Measurements from ENCODE around the gene CD200R1. TPM values are rescaled to one million over a fixed set of nuclear protein-coding genes. Genes with fewer than 3 reads are reported as not detected.

Gene CD200R1
- total RNA-seq, 1 experiment from 2014 or later, result not detected

DNA sequence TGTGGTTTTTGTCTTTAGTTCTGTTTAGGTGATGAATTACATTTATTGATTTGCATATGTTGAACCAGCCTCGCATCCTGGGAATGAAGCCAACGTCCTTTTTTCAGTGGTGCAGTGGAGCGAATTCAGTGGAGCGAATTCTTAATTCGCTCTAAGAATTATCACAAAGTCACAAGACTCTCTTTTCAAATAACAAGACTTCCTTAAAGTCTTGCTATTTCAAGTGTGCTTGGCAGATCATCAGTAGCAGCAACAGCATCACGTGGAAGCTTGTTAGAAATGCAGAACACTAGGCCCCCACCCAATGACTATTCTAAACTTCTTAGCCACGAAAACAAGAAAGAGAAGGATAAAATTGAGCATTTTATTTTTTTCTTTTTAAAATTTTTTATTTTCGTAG lies 70.1 kb downstream of the CD200R1 start:
- no peaks in the 10 kb centered on the region for H4K20me1 ChIP-seq (ENCODE audit: insufficient read depth)
- ChIA-PET POLR2A (no interaction called here), CTCF (no interaction called here), RAD21 (ENCODE audit: low non-redundant PET in 1 of 2, low total read pairs in 2 of 2, uncharacterized antibody in 2 of 2, unreplicated experiment in 2 of 2) (no interaction called here)
- H3K4me2 ChIP-seq (ENCODE audit: low read length), result no peak overlapping the region
- DNase-seq (ENCODE audit: low read depth, low spot score) (no peak), ATAC-seq (no peak)
- H3K9ac ChIP-seq (ENCODE audit: low read length), result no peak overlapping the region
- no peaks in the 10 kb centered on the region for H3K79me2 ChIP-seq (ENCODE audit: insufficient read depth, low read length)
- no peaks in the 10 kb centered on the region for H3K27me3 ChIP-seq (ENCODE audit: insufficient read depth, low read length)
- BruUV-seq (replicated peaks), result no TSS peak
- H3K9me3 ChIP-seq (ENCODE audit: control insufficient read depth in 1 of 2, insufficient read depth in 1 of 2, low read depth in 1 of 2, low read length in 2 of 2), result no peaks in the 10 kb centered on the region
- H2AFZ ChIP-seq (ENCODE audit: low read depth, low read length, poor library complexity, severe bottlenecking), result no peak overlapping the region
- TF ChIP-seq, protein P1, sequence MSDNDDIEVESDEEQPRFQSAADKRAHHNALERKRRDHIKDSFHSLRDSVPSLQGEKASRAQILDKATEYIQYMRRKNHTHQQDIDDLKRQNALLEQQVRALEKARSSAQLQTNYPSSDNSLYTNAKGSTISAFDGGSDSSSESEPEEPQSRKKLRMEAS (IDR thresholded peaks at IDR 0.05), result no peak
- TF ChIP-seq YY1 (IDR thresholded peaks at IDR 0.05; ENCODE audit: extremely low read depth, insufficient replicate concordance, low read depth, low read length) (no peak), SRF (IDR thresholded peaks at IDR 0.05; ENCODE audit: low read depth) (no peak), ELF1 (IDR thresholded peaks at IDR 0.05; ENCODE audit: borderline replicate concordance, low read depth) (no peak), SP1 (IDR thresholded peaks at IDR 0.05; ENCODE audit: low read depth) (no peak), EZH2phosphoT487 (IDR thresholded peaks at IDR 0.05; ENCODE audit: borderline replicate concordance) (no peak), SIN3A (IDR thresholded peaks at IDR 0.05; ENCODE audit: low read depth) (no peak), CBX3 (IDR thresholded peaks at IDR 0.05; ENCODE audit: low read depth) (no peak), JUND (IDR thresholded peaks at IDR 0.05) (no peak)
- TF ChIP-seq, protein P2, sequence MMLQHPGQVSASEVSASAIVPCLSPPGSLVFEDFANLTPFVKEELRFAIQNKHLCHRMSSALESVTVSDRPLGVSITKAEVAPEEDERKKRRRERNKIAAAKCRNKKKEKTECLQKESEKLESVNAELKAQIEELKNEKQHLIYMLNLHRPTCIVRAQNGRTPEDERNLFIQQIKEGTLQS (IDR thresholded peaks at IDR 0.05), result no peak
- TF ChIP-seq, protein P3, sequence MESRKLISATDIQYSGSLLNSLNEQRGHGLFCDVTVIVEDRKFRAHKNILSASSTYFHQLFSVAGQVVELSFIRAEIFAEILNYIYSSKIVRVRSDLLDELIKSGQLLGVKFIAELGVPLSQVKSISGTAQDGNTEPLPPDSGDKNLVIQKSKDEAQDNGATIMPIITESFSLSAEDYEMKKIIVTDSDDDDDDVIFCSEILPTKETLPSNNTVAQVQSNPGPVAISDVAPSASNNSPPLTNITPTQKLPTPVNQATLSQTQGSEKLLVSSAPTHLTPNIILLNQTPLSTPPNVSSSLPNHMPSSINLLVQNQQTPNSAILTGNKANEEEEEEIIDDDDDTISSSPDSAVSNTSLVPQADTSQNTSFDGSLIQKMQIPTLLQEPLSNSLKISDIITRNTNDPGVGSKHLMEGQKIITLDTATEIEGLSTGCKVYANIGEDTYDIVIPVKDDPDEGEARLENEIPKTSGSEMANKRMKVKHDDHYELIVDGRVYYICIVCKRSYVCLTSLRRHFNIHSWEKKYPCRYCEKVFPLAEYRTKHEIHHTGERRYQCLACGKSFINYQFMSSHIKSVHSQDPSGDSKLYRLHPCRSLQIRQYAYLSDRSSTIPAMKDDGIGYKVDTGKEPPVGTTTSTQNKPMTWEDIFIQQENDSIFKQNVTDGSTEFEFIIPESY (IDR thresholded peaks at IDR 0.05; ENCODE audit: extremely low read depth, insufficient replicate concordance, low read length), result no peak
- TF ChIP-seq, protein P4, sequence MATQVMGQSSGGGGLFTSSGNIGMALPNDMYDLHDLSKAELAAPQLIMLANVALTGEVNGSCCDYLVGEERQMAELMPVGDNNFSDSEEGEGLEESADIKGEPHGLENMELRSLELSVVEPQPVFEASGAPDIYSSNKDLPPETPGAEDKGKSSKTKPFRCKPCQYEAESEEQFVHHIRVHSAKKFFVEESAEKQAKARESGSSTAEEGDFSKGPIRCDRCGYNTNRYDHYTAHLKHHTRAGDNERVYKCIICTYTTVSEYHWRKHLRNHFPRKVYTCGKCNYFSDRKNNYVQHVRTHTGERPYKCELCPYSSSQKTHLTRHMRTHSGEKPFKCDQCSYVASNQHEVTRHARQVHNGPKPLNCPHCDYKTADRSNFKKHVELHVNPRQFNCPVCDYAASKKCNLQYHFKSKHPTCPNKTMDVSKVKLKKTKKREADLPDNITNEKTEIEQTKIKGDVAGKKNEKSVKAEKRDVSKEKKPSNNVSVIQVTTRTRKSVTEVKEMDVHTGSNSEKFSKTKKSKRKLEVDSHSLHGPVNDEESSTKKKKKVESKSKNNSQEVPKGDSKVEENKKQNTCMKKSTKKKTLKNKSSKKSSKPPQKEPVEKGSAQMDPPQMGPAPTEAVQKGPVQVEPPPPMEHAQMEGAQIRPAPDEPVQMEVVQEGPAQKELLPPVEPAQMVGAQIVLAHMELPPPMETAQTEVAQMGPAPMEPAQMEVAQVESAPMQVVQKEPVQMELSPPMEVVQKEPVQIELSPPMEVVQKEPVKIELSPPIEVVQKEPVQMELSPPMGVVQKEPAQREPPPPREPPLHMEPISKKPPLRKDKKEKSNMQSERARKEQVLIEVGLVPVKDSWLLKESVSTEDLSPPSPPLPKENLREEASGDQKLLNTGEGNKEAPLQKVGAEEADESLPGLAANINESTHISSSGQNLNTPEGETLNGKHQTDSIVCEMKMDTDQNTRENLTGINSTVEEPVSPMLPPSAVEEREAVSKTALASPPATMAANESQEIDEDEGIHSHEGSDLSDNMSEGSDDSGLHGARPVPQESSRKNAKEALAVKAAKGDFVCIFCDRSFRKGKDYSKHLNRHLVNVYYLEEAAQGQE (IDR thresholded peaks at IDR 0.05; ENCODE audit: low read depth), result no peak
- intact Hi-C loops (cut with micrococcal nuclease), result no loop called here
- H3K4me3 ChIP-seq (replicated peaks in 1 of 2; ENCODE audit: low read depth in 1 of 2, low read length in 2 of 2), result no peak overlapping the region
- H3K4me1 ChIP-seq (ENCODE audit: control insufficient read depth in 1 of 2, insufficient read depth in 2 of 2, low read length in 2 of 2), result no peaks in the 10 kb centered on the region
- no peak overlapping the region for H3K27ac ChIP-seq (ENCODE audit: low read depth, low read length)
- H3K9me2 ChIP-seq (ENCODE audit: insufficient read depth), result no peaks in the 10 kb centered on the region
- H3K36me3 ChIP-seq (ENCODE audit: control insufficient read depth in 1 of 2, insufficient read depth in 2 of 2, low read length in 2 of 2), result no peaks in the 10 kb centered on the region

All from HCT116 (cell line).